HepG2 (cell line): ENCODE results near the gene ATP6V1D.

ENCODE experiments used
- CEBPG ChIP-seq: IDR thresholded peaks from 2 replicates; pipeline ENCODE4 v1.6.1; 2016
- HDAC2 ChIP-seq: sonication (generic); formaldehyde crosslinking; IDR thresholded peaks from 2 replicates; pipeline ENCODE4 v1.4.0; 2020; ENCODE audit warnings: missing genetic modification reagents
- NR2C2 ChIP-seq: sonication (generic); formaldehyde crosslinking; IDR thresholded peaks from 2 replicates; pipeline ENCODE4 v1.4.0; 2020; ENCODE audit warnings: missing genetic modification reagents, mild to moderate bottlenecking, moderate library complexity, borderline replicate concordance
- SIN3A ChIP-seq: IDR thresholded peaks from 2 replicates; pipeline ENCODE4 v1.6.1; 2011; ENCODE audit warnings: low read depth, mild to moderate bottlenecking, control low read depth, low read length, borderline replicate concordance
- TAF15 ChIP-seq: fragments of 200-400 bp; formaldehyde crosslinking; IDR thresholded peaks from one replicate; pipeline ENCODE4 v1.6.1; 2018; ENCODE audit warnings: mild to moderate bottlenecking, low read depth, low read length; ENCODE audit not compliant: poor library complexity, severe bottlenecking
- TCF7L2 ChIP-seq: IDR thresholded peaks from 2 replicates; pipeline ENCODE4 v1.6.1; 2011; ENCODE audit warnings: mild to moderate bottlenecking, low read depth, low read length, moderate library complexity
- TOPORS ChIP-seq: sonication (generic); formaldehyde crosslinking; IDR thresholded peaks from 2 replicates; pipeline ENCODE4 v1.8.0; 2023; ENCODE audit warnings: mild to moderate bottlenecking, missing genetic modification reagents
- ZNF121 ChIP-seq: sonication (generic); formaldehyde crosslinking; IDR thresholded peaks from 2 replicates; pipeline ENCODE4 v1.5.0; 2020; ENCODE audit warnings: mild to moderate bottlenecking, missing genetic modification reagents
- ZNF34 ChIP-seq: sonication (generic); formaldehyde crosslinking; IDR thresholded peaks from 2 replicates; pipeline ENCODE4 v1.4.0; 2020; ENCODE audit warnings: mild to moderate bottlenecking, missing genetic modification reagents, borderline replicate concordance
- TF ChIP-seq, protein P1 (sequence below): sonication (generic); formaldehyde crosslinking; IDR thresholded peaks from 2 replicates; pipeline ENCODE4 v1.5.1; 2020; ENCODE audit warnings: missing genetic modification reagents, mild to moderate bottlenecking, borderline replicate concordance
- TF ChIP-seq, protein P2 (sequence below): sonication (generic); formaldehyde crosslinking; IDR thresholded peaks from 2 replicates; pipeline ENCODE4 v1.4.0; 2020; ENCODE audit warnings: mild to moderate bottlenecking, missing genetic modification reagents

- no peak for TF ChIP-seq ZNF121 (CRISPR knock-in tag)
- TF ChIP-seq NR2C2 (CRISPR knock-in tag) = no peak
- no peak for TF ChIP-seq TCF7L2
- TF ChIP-seq, protein P1, sequence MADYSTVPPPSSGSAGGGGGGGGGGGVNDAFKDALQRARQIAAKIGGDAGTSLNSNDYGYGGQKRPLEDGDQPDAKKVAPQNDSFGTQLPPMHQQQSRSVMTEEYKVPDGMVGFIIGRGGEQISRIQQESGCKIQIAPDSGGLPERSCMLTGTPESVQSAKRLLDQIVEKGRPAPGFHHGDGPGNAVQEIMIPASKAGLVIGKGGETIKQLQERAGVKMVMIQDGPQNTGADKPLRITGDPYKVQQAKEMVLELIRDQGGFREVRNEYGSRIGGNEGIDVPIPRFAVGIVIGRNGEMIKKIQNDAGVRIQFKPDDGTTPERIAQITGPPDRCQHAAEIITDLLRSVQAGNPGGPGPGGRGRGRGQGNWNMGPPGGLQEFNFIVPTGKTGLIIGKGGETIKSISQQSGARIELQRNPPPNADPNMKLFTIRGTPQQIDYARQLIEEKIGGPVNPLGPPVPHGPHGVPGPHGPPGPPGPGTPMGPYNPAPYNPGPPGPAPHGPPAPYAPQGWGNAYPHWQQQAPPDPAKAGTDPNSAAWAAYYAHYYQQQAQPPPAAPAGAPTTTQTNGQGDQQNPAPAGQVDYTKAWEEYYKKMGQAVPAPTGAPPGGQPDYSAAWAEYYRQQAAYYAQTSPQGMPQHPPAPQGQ (CRISPR knock-in tag) = no peak
- no peak for TF ChIP-seq ZNF34 (CRISPR knock-in tag)
- TF ChIP-seq CEBPG (CRISPR knock-in tag) = no peak
- no peak for TF ChIP-seq HDAC2 (CRISPR knock-in tag)
- no peak for TF ChIP-seq TOPORS (CRISPR knock-in tag)
- no peak for TF ChIP-seq TAF15
- TF ChIP-seq, protein P2, sequence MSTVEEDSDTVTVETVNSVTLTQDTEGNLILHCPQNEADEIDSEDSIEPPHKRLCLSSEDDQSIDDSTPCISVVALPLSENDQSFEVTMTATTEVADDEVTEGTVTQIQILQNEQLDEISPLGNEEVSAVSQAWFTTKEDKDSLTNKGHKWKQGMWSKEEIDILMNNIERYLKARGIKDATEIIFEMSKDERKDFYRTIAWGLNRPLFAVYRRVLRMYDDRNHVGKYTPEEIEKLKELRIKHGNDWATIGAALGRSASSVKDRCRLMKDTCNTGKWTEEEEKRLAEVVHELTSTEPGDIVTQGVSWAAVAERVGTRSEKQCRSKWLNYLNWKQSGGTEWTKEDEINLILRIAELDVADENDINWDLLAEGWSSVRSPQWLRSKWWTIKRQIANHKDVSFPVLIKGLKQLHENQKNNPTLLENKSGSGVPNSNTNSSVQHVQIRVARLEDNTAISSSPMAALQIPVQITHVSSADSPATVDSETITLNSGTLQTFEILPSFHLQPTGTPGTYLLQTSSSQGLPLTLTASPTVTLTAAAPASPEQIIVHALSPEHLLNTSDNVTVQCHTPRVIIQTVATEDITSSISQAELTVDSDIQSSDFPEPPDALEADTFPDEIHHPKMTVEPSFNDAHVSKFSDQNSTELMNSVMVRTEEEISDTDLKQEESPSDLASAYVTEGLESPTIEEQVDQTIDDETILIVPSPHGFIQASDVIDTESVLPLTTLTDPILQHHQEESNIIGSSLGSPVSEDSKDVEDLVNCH (CRISPR knock-in tag) = no peak
- TF ChIP-seq SIN3A = no peak
Observed at GRCh38 chr14:67389275-67389674, 29.7 kb upstream of the ATP6V1D start.
